ENCODE data around the gene SRRD.
"Not testable (repeated sequence)": the region's sequence is repeated elsewhere in the genome, so short reads cannot be mapped to it uniquely, and the experiment has no call there.

The SRRD gene

GRCh38 chr22:26483439-26484359 lies at the start of gene SRRD, which contains the start of gene HPS4:
SRRD (plus strand) TSS chr22:26483877; CDS start chr22:26483891, 14 bp downstream.
HPS4 (minus strand) TSS chr22:26483783; CDS start chr22:26481762, 2,021 bp downstream.
- DNase-seq = peak; percentile 72

- no peak for DNase-seq
Observed at GRCh38 chr22:26435327-26436093, 48.2 kb upstream of the SRRD start.

GRCh38 chr22:26436903-26437515 lies 46.7 kb upstream of the SRRD start:
- DNase-seq = no peak

- no peak for DNase-seq
Observed at GRCh38 chr22:26437694-26438392, 45.8 kb upstream of the SRRD start.

- not testable (repeated sequence) for DNase-seq
Observed at GRCh38 chr22:26438776-26439175, 44.9 kb upstream of the SRRD start.

- no peak for DNase-seq
Observed at GRCh38 chr22:26439559-26439958, 44.1 kb upstream of the SRRD start.

- DNase-seq = no peak
Observed at GRCh38 chr22:26442086-26442756, 41.5 kb upstream of the SRRD start.

- no peak for DNase-seq
Observed at GRCh38 chr22:26443901-26444690, 39.6 kb upstream of the SRRD start.

GRCh38 chr22:26444777-26445176 lies 38.9 kb upstream of the SRRD start:
- no peak for DNase-seq

GRCh38 chr22:26445577-26446275 lies 38.0 kb upstream of the SRRD start:
- DNase-seq = no peak

GRCh38 chr22:26446808-26447515 lies 36.7 kb upstream of the SRRD start:
- DNase-seq = no peak

- DNase-seq = no peak
Observed at GRCh38 chr22:26447584-26448329, 35.9 kb upstream of the SRRD start.

- DNase-seq = no peak
Observed at GRCh38 chr22:26448334-26448733, 35.3 kb upstream of the SRRD start.

GRCh38 chr22:26448941-26449340 lies 34.7 kb upstream of the SRRD start:
- no peak for DNase-seq

GRCh38 chr22:26450453-26451185 lies 33.1 kb upstream of the SRRD start:
- no peak for DNase-seq

GRCh38 chr22:26452236-26453016 lies 31.3 kb upstream of the SRRD start:
- DNase-seq = no peak

GRCh38 chr22:26453216-26453615 lies 30.5 kb upstream of the SRRD start:
- no peak for DNase-seq
